ENCODE data around the gene TMEM266.

TMEM266 gene

GRCh38 chr15:76058714-76059319 lies 968 bp upstream of the TMEM266 start:
- DNase-seq (ENCODE audit: low read depth), result peak; percentile 13
- H3K4me3 ChIP-seq (ENCODE audit: low read depth, low read length), result peak overlapping the region; percentile 71
- TF ChIP-seq CTCF (IDR thresholded peaks at IDR 0.05; ENCODE audit: low read depth, low read length, missing control alignments), result peak; percentile 26

- no peak for TF ChIP-seq CTCF (IDR thresholded peaks at IDR 0.05; ENCODE audit: low read depth, low read length, missing control alignments)
- peak; percentile 15 for DNase-seq (ENCODE audit: low read depth)
Observed at GRCh38 chr15:76060118-76060989, 569 bp downstream of the TMEM266 start.

GRCh38 chr15:76061700-76062099 lies 1.9 kb downstream of the TMEM266 start:
- no peak overlapping the region for H3K4me3 ChIP-seq (ENCODE audit: low read depth, low read length)
- TF ChIP-seq CTCF (IDR thresholded peaks at IDR 0.05; ENCODE audit: low read depth, low read length, missing control alignments), result no peak
- no peak for DNase-seq (ENCODE audit: low read depth)

More at GRCh38 chr15:76060118-76060989, 569 bp downstream of the TMEM266 start:
- H3K4me3 ChIP-seq (ENCODE audit: low read depth, low read length), result peak overlapping the region; percentile 68

GRCh38 chr15:76062286-76062685 lies 2.5 kb downstream of the TMEM266 start:
- no peak for DNase-seq (ENCODE audit: low read depth)

GRCh38 chr15:76064375-76064774 lies 4.6 kb downstream of the TMEM266 start:
- TF ChIP-seq CTCF (IDR thresholded peaks at IDR 0.05; ENCODE audit: low read depth, low read length, missing control alignments), result no peak
- no peak overlapping the region for H3K4me3 ChIP-seq (ENCODE audit: low read depth, low read length)
- no peak for DNase-seq (ENCODE audit: low read depth)

More at GRCh38 chr15:76062286-76062685, 2.5 kb downstream of the TMEM266 start:
- H3K4me3 ChIP-seq (ENCODE audit: low read depth, low read length), result no peak overlapping the region
- no peak for TF ChIP-seq CTCF (IDR thresholded peaks at IDR 0.05; ENCODE audit: low read depth, low read length, missing control alignments)

GRCh38 chr15:76065245-76065644 lies 5.5 kb downstream of the TMEM266 start:
- no peak overlapping the region for H3K4me3 ChIP-seq (ENCODE audit: low read depth, low read length)
- TF ChIP-seq CTCF (IDR thresholded peaks at IDR 0.05; ENCODE audit: low read depth, low read length, missing control alignments), result no peak
- no peak for DNase-seq (ENCODE audit: low read depth)

All from GM12864 (cell line).